Measurements from ENCODE around the gene ORC2. TPM values are rescaled to one million over a fixed set of nuclear protein-coding genes. Genes with fewer than 3 reads are reported as not detected.

ORC2 gene
- total RNA-seq, 1 experiment from 2014 or later, result 56.0 TPM

- ATAC-seq (no peak), DNase-seq (ENCODE audit: low spot score) (no peak)
- Mint-ChIP-seq H3K27me3 (ENCODE audit: low read depth) (no peaks in the 10 kb centered on the region), H3K4me3 (no peak overlapping the region), H3K27ac (no peak overlapping the region), H3K9me3 (no peaks in the 10 kb centered on the region), H3K36me3 (peaks cover 46% of the 10 kb centered on the region), H3K4me1 (no peaks in the 10 kb centered on the region)
- ChIA-PET CTCF (interaction anchor here (1.0 kb wide), 1 partner anchor 28 kb away, joined by 4 read pairs; no protein-coding TSS in a partner anchor), POLR2A (no interaction called here)
- TF ChIP-seq EMX1 (CRISPR knock-in tag; IDR thresholded peaks at IDR 0.05) (no peak), USF1 (CRISPR knock-in tag; IDR thresholded peaks at IDR 0.05) (no peak), ZNF138 (CRISPR knock-in tag; conservative IDR thresholded peaks at IDR 0.05) (no peak), ATF2 (CRISPR knock-in tag; IDR thresholded peaks at IDR 0.05; ENCODE audit: borderline replicate concordance, low read depth) (no peak), ZBTB21 (CRISPR knock-in tag; IDR thresholded peaks at IDR 0.05; ENCODE audit: borderline replicate concordance) (no peak), PRRX2 (CRISPR knock-in tag; IDR thresholded peaks at IDR 0.05) (no peak), E2F5 (CRISPR knock-in tag; IDR thresholded peaks at IDR 0.05) (no peak), CREB1 (CRISPR knock-in tag; IDR thresholded peaks at IDR 0.05) (no peak), IRF1 (CRISPR knock-in tag; IDR thresholded peaks at IDR 0.05) (no peak), ZNF416 (CRISPR knock-in tag; IDR thresholded peaks at IDR 0.05) (no peak), SMAD3 (CRISPR knock-in tag; IDR thresholded peaks at IDR 0.05; ENCODE audit: borderline replicate concordance) (no peak), NFATC4 (CRISPR knock-in tag; IDR thresholded peaks at IDR 0.05) (no peak)
These were observed 33.9 kb downstream of the ORC2 start for GRCh38 chr2:200929334-200930249.

- TF ChIP-seq ZNF532 (CRISPR knock-in tag; IDR thresholded peaks at IDR 0.05; ENCODE audit: borderline replicate concordance), result no peak
- no peak for TF ChIP-seq CREM (CRISPR knock-in tag; IDR thresholded peaks at IDR 0.05)
- TF ChIP-seq ATF1 (CRISPR knock-in tag; IDR thresholded peaks at IDR 0.05), result no peak
- TF ChIP-seq E2F4 (CRISPR knock-in tag; IDR thresholded peaks at IDR 0.05; ENCODE audit: borderline replicate concordance, low read depth), result no peak
- no peak for TF ChIP-seq SOX15 (CRISPR knock-in tag; IDR thresholded peaks at IDR 0.05)
- no peaks in the 10 kb centered on the region for H3K4me1 Mint-ChIP-seq
- no peak for DNase-seq (ENCODE audit: low spot score)
- H3K9me3 Mint-ChIP-seq, result no peaks in the 10 kb centered on the region
- ATAC-seq, result no peak
- H3K27me3 Mint-ChIP-seq (ENCODE audit: low read depth), result no peaks in the 10 kb centered on the region
- CTCF ChIA-PET, result no interaction called here
- no peak overlapping the region for H3K27ac Mint-ChIP-seq
- POLR2A ChIA-PET, result no interaction called here
- H3K4me3 Mint-ChIP-seq, result no peak overlapping the region
- peaks cover 65% of the 10 kb centered on the region for H3K36me3 Mint-ChIP-seq
These were observed 41.0 kb downstream of the ORC2 start for GRCh38 chr2:200922439-200922838.

Measured in WTC11 (cell line).